ENCODE measurements around the gene NDUFS7.
A peak's percentile ranks its signal among the peaks of the same experiment; 100 is the strongest.
"Not testable (repeated sequence)": the region's sequence is repeated elsewhere in the genome, so short reads cannot be mapped to it uniquely, and the experiment has no call there.

NDUFS7 gene

GRCh38 chr19:1434040-1434366 is 50.3 kb downstream of the NDUFS7 start:
- DNase-seq (ENCODE audit: low read depth), result no peak

GRCh38 chr19:1434577-1435060 is 50.9 kb downstream of the NDUFS7 start:
- DNase-seq (ENCODE audit: low read depth), result no peak

GRCh38 chr19:1435378-1435989 is 51.8 kb downstream of the NDUFS7 start:
- no peak for DNase-seq (ENCODE audit: low read depth)

- no peak for DNase-seq (ENCODE audit: low read depth)
Measured at GRCh38 chr19:1437609-1438008, 53.9 kb downstream of the NDUFS7 start.

- peak; percentile 92 for DNase-seq (ENCODE audit: low read depth)
Measured at GRCh38 chr19:1438035-1438932, 54.6 kb downstream of the NDUFS7 start, which contains the start of gene RPS15. RPS15 (plus strand) TSS chr19:1438396; CDS start chr19:1438426, 30 bp downstream.

GRCh38 chr19:1438933-1439354 is 55.2 kb downstream of the NDUFS7 start:
- DNase-seq (ENCODE audit: low read depth), result no peak

GRCh38 chr19:1439525-1440417 is 56.1 kb downstream of the NDUFS7 start:
- not testable (repeated sequence) for DNase-seq (ENCODE audit: low read depth)

GRCh38 chr19:1440418-1440801 is 56.7 kb downstream of the NDUFS7 start:
- DNase-seq (ENCODE audit: low read depth), result no peak

GRCh38 chr19:1441022-1441426 is 57.3 kb downstream of the NDUFS7 start:
- no peak for DNase-seq (ENCODE audit: low read depth)

GRCh38 chr19:1441677-1442438 is 58.2 kb downstream of the NDUFS7 start:
- DNase-seq (ENCODE audit: low read depth), result no peak
